Caco-2 (cell line): ENCODE measurements around the gene GNS. TPM values are rescaled to one million over a fixed set of nuclear protein-coding genes. Genes with fewer than 3 reads are reported as not detected.
"Not testable (repeated sequence)": the region's sequence is repeated elsewhere in the genome, so short reads cannot be mapped to it uniquely, and the experiment has no call there.

Experiments
- BruUV-seq: library from RNA; stranded (reverse); fragments of 400-500 nt; replicated peaks from 2 replicates; lab custom pipeline; 2021; lab: Mats Ljungman, UMichigan
- CTCF ChIA-PET: fragments of 300-600 bp; sonication (Branson Sonifier 250); formaldehyde crosslinking; loops from one replicate; lab custom pipeline; 2022; ENCODE audit warnings: antibody characterized with exemption; lab: Charles Lee
- POLR2A ChIA-PET: fragments of 300-600 bp; sonication (Branson Sonifier 250); formaldehyde crosslinking; loops from one replicate; lab custom pipeline; 2022; ENCODE audit warnings: antibody characterized with exemption; lab: Charles Lee
- DNase-seq, 2 experiments: peaks; one replicate each; pipeline versions ENCODE4 v3.0.0 to v3.0.0-alpha.2; 2020 to 2022
- H3K27me3 ChIP-seq: replicated peaks from 2 replicates; pipeline ENCODE4 v1.6.0; 2011; ENCODE audit warnings: low read length; ENCODE audit not compliant: control insufficient read depth, insufficient read depth
- H3K36me3 ChIP-seq: 2 replicates; pipeline ENCODE4 v1.5.1; 2011; ENCODE audit warnings: low read length; ENCODE audit not compliant: control insufficient read depth, insufficient read depth
- H3K4me1 ChIP-seq: fragments of 250-450 bp; sonication (Bioruptor Pico); 2 replicates; pipeline ENCODE4 v1.5.1; 2020; ENCODE audit warnings: mild to moderate bottlenecking
- H3K4me3 ChIP-seq: 2 replicates; pipeline ENCODE4 v1.5.1; 2011; ENCODE audit warnings: low read depth, mild to moderate bottlenecking, control low read depth, low read length
- H3K9me3 ChIP-seq: fragments of 250-450 bp; sonication (Bioruptor Pico); 2 replicates; pipeline ENCODE4 v1.5.1; 2020; ENCODE audit warnings: mild to moderate bottlenecking, moderate library complexity
- H3K27ac Mint-ChIP-seq: one replicate; pipeline ENCODE4 v1.8.0; 2022; ENCODE audit warnings: mixed read lengths; ENCODE audit not compliant: unreplicated experiment
- H3K27me3 Mint-ChIP-seq: one replicate; pipeline ENCODE4 v1.8.0; 2022; ENCODE audit warnings: mixed read lengths; ENCODE audit not compliant: insufficient read depth, unreplicated experiment
- H3K36me3 Mint-ChIP-seq: one replicate; pipeline ENCODE4 v1.8.0; 2022; ENCODE audit warnings: mild to moderate bottlenecking, mixed read lengths; ENCODE audit not compliant: insufficient read depth, unreplicated experiment
- H3K4me1 Mint-ChIP-seq: one replicate; pipeline ENCODE4 v1.8.0; 2022; ENCODE audit warnings: low read depth, mixed read lengths; ENCODE audit not compliant: unreplicated experiment
- H3K4me3 Mint-ChIP-seq: one replicate; pipeline ENCODE4 v1.8.0; 2022; ENCODE audit warnings: mild to moderate bottlenecking, moderate library complexity, mixed read lengths; ENCODE audit not compliant: unreplicated experiment
- H3K9me3 Mint-ChIP-seq: one replicate; pipeline ENCODE4 v1.8.0; 2022; ENCODE audit warnings: mixed read lengths; ENCODE audit not compliant: unreplicated experiment
- intact Hi-C: fragments of 100-400 bp; cut with micrococcal nuclease; formaldehyde crosslinking; loops from one replicate; pipeline ENCODE4 v1.10.0; 2022; ENCODE audit not compliant: unreplicated experiment
- total RNA-seq: library from RNA; stranded (reverse); gene quantifications from 2 replicates; pipeline ENCODE4 v1.2.3, GENCODE V29; 2022
- TF ChIP-seq, protein P1 (sequence below), 2 experiments: fragments of 200-600 bp in 1 of 2; IDR thresholded peaks; 1 replicate in 1 of 2; 2 replicates in 1 of 2; pipeline versions ENCODE4 v1.5.1 to v1.8.0; 2011 to 2022; ENCODE audit warnings: antibody characterized with exemption in 1 of 2, control low read depth in 1 of 2, inconsistent platforms in 1 of 2, low read depth in 1 of 2, low read length in 1 of 2, mild to moderate bottlenecking in 1 of 2, moderate library complexity in 1 of 2; ENCODE audit not compliant: insufficient read depth in 1 of 2, severe bottlenecking in 1 of 2, unreplicated experiment in 1 of 2

The GNS gene
- total RNA-seq, 1 experiment from 2014 or later, result 75.1 TPM

DNA sequence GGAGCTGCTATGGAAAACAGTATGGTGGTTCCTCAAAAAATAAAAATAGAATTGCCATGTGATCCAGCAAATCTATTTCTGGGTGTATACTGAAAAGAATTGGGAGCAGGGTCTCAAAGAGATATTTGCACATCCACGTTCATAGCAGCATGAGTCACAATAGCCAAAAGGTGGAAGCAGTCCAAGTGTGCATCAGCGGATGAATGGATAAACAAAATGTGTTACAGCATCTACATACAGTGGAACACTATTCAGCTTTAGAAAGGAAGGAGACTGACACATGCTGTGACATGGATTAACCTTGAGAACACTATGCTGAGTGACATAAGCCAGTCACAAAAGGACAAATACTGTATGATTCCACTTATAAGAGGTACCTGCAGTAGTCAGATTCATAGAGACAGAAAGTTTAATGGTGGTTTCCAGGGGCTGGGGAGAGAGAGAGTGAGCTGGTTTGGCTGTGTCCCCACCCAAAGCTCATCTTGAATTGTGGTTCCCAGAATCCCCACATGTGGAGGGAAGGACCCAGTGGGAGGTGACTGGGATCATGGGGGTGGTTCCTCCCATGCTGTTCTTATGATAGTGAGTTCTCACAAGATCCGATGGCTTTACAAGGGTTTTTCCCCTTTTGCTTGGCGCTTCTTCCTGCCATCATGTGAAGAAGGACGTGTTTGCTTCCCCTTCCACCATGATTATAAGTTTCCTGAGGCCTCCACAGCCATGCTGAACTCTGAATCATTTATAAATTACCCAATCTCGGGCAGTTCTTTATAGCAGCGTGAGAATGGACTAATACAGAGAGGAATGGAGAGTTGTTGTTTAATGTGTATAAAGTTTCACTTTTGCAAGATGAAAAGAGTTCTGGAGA lies 47.6 kb upstream of the GNS start:
- ChIA-PET POLR2A (no interaction called here), CTCF (no interaction called here)
- Histone ChIP-seq H3K27me3 (no peaks in the 10 kb centered on the region), H3K4me1 (peaks cover 23% of the 10 kb centered on the region), H3K36me3 (no peaks in the 10 kb centered on the region), H3K9me3 (no peaks in the 10 kb centered on the region), H3K4me3 (no peak overlapping the region)
- TF ChIP-seq, protein P1, sequence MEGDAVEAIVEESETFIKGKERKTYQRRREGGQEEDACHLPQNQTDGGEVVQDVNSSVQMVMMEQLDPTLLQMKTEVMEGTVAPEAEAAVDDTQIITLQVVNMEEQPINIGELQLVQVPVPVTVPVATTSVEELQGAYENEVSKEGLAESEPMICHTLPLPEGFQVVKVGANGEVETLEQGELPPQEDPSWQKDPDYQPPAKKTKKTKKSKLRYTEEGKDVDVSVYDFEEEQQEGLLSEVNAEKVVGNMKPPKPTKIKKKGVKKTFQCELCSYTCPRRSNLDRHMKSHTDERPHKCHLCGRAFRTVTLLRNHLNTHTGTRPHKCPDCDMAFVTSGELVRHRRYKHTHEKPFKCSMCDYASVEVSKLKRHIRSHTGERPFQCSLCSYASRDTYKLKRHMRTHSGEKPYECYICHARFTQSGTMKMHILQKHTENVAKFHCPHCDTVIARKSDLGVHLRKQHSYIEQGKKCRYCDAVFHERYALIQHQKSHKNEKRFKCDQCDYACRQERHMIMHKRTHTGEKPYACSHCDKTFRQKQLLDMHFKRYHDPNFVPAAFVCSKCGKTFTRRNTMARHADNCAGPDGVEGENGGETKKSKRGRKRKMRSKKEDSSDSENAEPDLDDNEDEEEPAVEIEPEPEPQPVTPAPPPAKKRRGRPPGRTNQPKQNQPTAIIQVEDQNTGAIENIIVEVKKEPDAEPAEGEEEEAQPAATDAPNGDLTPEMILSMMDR (IDR thresholded peaks at IDR 0.05; ENCODE audit: insufficient read depth in 1 of 2, low read depth in 1 of 2, low read length in 1 of 2, severe bottlenecking in 1 of 2, unreplicated experiment in 1 of 2), result no peak
- Mint-ChIP-seq H3K9me3 (no peaks in the 10 kb centered on the region), H3K27ac (no peak overlapping the region), H3K4me3 (no peak overlapping the region), H3K4me1 (peaks cover 19% of the 10 kb centered on the region), H3K27me3 (no peaks in the 10 kb centered on the region), H3K36me3 (no peaks in the 10 kb centered on the region)
- no TSS peak for BruUV-seq
- intact Hi-C loops, result no loop called here
- no peak for DNase-seq

GRCh38 chr12:64806173-64806572 lies 47.0 kb upstream of the GNS start:
- BruUV-seq, result no TSS peak
- H3K4me3 ChIP-seq, result no peak overlapping the region
- no peaks in the 10 kb centered on the region for H3K9me3 Mint-ChIP-seq

DNA sequence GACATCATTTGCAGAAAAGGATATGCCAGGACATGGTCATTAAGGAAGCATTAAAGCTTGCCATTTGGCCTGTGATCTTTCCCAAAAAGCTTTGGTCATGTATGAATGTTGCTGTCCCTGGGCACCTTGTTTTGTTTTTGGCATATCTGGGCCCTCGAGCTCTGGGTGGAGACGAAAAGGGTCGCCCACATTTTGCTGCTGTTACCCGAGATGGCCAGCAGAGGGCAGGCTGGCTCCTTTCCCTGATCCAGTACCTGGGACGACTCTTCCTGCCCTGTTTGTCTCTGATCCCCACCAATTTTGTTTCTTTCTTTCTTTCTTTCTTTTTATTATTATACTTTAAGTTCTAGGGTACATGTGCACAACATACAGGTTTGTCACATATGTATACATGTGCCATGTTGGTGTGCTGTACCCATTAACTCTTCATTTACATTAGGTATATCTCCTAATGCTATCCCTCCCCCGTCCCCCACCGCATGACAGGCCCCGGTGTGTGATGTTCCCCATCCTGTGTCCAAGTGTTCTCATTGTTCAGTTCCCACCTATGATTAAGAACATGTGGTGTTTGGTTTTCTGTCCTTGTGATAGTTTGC lies 43.1 kb upstream of the GNS start:
- H3K4me3 ChIP-seq, H3K27me3 Mint-ChIP-seq, H3K36me3 Mint-ChIP-seq, BruUV-seq, POLR2A ChIA-PET, H3K4me3 Mint-ChIP-seq, H3K9me3 ChIP-seq, H3K27ac Mint-ChIP-seq, H3K27me3 ChIP-seq, H3K9me3 Mint-ChIP-seq, H3K36me3 ChIP-seq: not testable (repeated sequence)
- CTCF ChIA-PET, result interaction anchor here (0.8 to 2.5 kb wide), 14 partner anchors 9 to 305 kb away, joined by 3 to 28 read pairs (median 5); no protein-coding TSS in a partner anchor
- TF ChIP-seq, protein P1 (IDR thresholded peaks at IDR 0.05; ENCODE audit: insufficient read depth in 1 of 2, low read depth in 1 of 2, low read length in 1 of 2, severe bottlenecking in 1 of 2, unreplicated experiment in 1 of 2), result peak; percentile 89 to 90
- DNase-seq, result peak; percentile 59 to 78
- intact Hi-C loops, result loop anchor here (1.0 kb wide), 3 partner anchors 88 to 321 kb away; no protein-coding TSS in a partner anchor
- H3K4me1 Mint-ChIP-seq, result peaks cover 23% of the 10 kb centered on the region
- H3K4me1 ChIP-seq, result peaks cover 21% of the 10 kb centered on the region

More at GRCh38 chr12:64806173-64806572, 47.0 kb upstream of the GNS start:
- peaks cover 20% of the 10 kb centered on the region for H3K4me1 ChIP-seq
- peaks cover 22% of the 10 kb centered on the region for H3K4me1 Mint-ChIP-seq
- H3K36me3 Mint-ChIP-seq, result no peaks in the 10 kb centered on the region
- CTCF ChIA-PET, result no interaction called here
- H3K4me3 Mint-ChIP-seq, result no peak overlapping the region
- H3K27me3 ChIP-seq, result no peaks in the 10 kb centered on the region
- intact Hi-C loops, result no loop called here
- no peaks in the 10 kb centered on the region for H3K36me3 ChIP-seq
- POLR2A ChIA-PET, result no interaction called here
- no peak overlapping the region for H3K27ac Mint-ChIP-seq
- H3K9me3 ChIP-seq, result no peaks in the 10 kb centered on the region
- H3K27me3 Mint-ChIP-seq, result no peaks in the 10 kb centered on the region
- TF ChIP-seq, protein P1 (IDR thresholded peaks at IDR 0.05; ENCODE audit: insufficient read depth in 1 of 2, low read depth in 1 of 2, low read length in 1 of 2, severe bottlenecking in 1 of 2, unreplicated experiment in 1 of 2), result no peak
- DNase-seq, result no peak
